GM12878 (cell line): ENCODE measurements around the gene PTH2R. TPM values are rescaled to one million over a fixed set of nuclear protein-coding genes. Genes with fewer than 3 reads are reported as not detected.

Experiments
- ATAC-seq: fragments of 200-7000 bp; cut with Tn5 transposase; 3 replicates; pipeline ENCODE4 v1.9.1; 2020; ENCODE audit warnings: mild to moderate bottlenecking, moderate library complexity
- BruUV-seq: library from RNA; stranded (reverse); fragments of 400-500 nt; replicated peaks from 2 replicates; lab custom pipeline; 2021; lab: Mats Ljungman, UMichigan
- CTCF ChIA-PET: fragments of 300-600 bp; sonication (Branson Sonifier 250); formaldehyde crosslinking; extraction: SDS; loops from one replicate; lab custom pipeline; 2021; ENCODE audit warnings: inconsistent platforms; lab: Yijun Ruan, JAX
- POLR2A ChIA-PET: fragments of 350-600 bp; formaldehyde crosslinking; extraction: SDS; loops from one replicate; lab custom pipeline; 2021; ENCODE audit warnings: inconsistent platforms; lab: Charles Lee
- RAD21 ChIA-PET: fragments of 300-600 bp; sonication (Branson Sonifier 250); formaldehyde crosslinking; loops from one replicate; lab custom pipeline; 2023; ENCODE audit warnings: antibody characterized with exemption; ENCODE audit not compliant: unreplicated experiment; lab: Charles Lee
- SMC1A ChIA-PET: fragments of 300-600 bp; sonication (Branson Sonifier 250); formaldehyde crosslinking; loops from one replicate; lab custom pipeline; 2023; ENCODE audit not compliant: unreplicated experiment, uncharacterized antibody; lab: Charles Lee
- DNase-seq: peaks from one replicate; pipeline ENCODE4 v3.0.0-alpha.2; 2011; ENCODE audit warnings: low read depth, low spot score
- FAIRE-seq: peaks from 3 replicates; lab custom pipeline; 2011; peaks lifted over from hg19 to GRCh38; lab: Jason Lieb, UNC
- H2AFZ ChIP-seq: 2 replicates; pipeline ENCODE4 v1.6.0; 2011; ENCODE audit warnings: low read depth, low read length, control low read depth; ENCODE audit not compliant: control insufficient read depth
- H3K27ac ChIP-seq: 2 replicates; pipeline ENCODE4 v1.5.1; 2011; ENCODE audit warnings: control low read depth; ENCODE audit not compliant: control insufficient read depth, insufficient read depth
- H3K27me3 ChIP-seq, 2 experiments: replicated peaks in 1 of 2; 2 replicates each; pipeline versions ENCODE4 v1.6.0 to v1.6.1; 2011; ENCODE audit warnings: low read length in 1 of 2; ENCODE audit not compliant: control insufficient read depth in 2 of 2, insufficient read depth in 2 of 2
- H3K36me3 ChIP-seq, 2 experiments: 2 replicates each; pipeline ENCODE4 v1.5.1; 2011; ENCODE audit warnings: low read length in 1 of 2; ENCODE audit not compliant: control insufficient read depth in 2 of 2, insufficient read depth in 2 of 2
- H3K4me1 ChIP-seq: 2 replicates; pipeline ENCODE4 v1.6.1; 2011; ENCODE audit warnings: mild to moderate bottlenecking, low read length, moderate library complexity, mixed read lengths; ENCODE audit not compliant: control insufficient read depth, insufficient read depth
- H3K4me2 ChIP-seq: 2 replicates; pipeline ENCODE4 v1.6.0; 2011; ENCODE audit warnings: control low read depth; ENCODE audit not compliant: control insufficient read depth, insufficient read depth
- H3K4me3 ChIP-seq: fragments of 200-600 bp; sonication (generic); 2 replicates; pipeline ENCODE4 v1.5.1; 2016
- H3K79me2 ChIP-seq: 2 replicates; pipeline ENCODE4 v1.6.0; 2011; ENCODE audit warnings: low read length; ENCODE audit not compliant: control insufficient read depth, insufficient read depth
- H3K9ac ChIP-seq: 2 replicates; pipeline ENCODE4 v1.8.0; 2011; ENCODE audit warnings: low read length, control low read depth, mixed read lengths; ENCODE audit not compliant: control insufficient read depth, insufficient read depth
- H3K9me3 ChIP-seq: replicated peaks from 3 replicates; pipeline ENCODE4 v1.5.1; 2011; ENCODE audit warnings: mild to moderate bottlenecking, low read length; ENCODE audit not compliant: control insufficient read depth, insufficient read depth
- H4K20me1 ChIP-seq: 2 replicates; pipeline ENCODE4 v1.6.0; 2011; ENCODE audit not compliant: control insufficient read depth, insufficient read depth
- BMI1 ChIP-seq: fragments of 450-650 bp; IDR thresholded peaks from 2 replicates; pipeline ENCODE4 v1.6.1; 2016; ENCODE audit warnings: mild to moderate bottlenecking, moderate library complexity, borderline replicate concordance
- ESRRA ChIP-seq: IDR thresholded peaks from 2 replicates; pipeline ENCODE4 v1.6.1; 2012; ENCODE audit warnings: mild to moderate bottlenecking, low read length, improper control_type of control experiment
- FOXK2 ChIP-seq: fragments of 450-650 bp; IDR thresholded peaks from 2 replicates; pipeline ENCODE4 v1.6.1; 2017; ENCODE audit warnings: mild to moderate bottlenecking, moderate library complexity
- MTA3 ChIP-seq: IDR thresholded peaks from 2 replicates; pipeline ENCODE4 v1.6.1; 2012; ENCODE audit warnings: low read length, inconsistent platforms, borderline replicate concordance
- MXI1 ChIP-seq: fragments of 150-350 bp; IDR thresholded peaks from 2 replicates; pipeline ENCODE4 v1.6.1; 2011; ENCODE audit warnings: low read depth, mild to moderate bottlenecking, inconsistent platforms, low read length, improper control_type of control experiment
- MYB ChIP-seq: fragments of 150-350 bp; IDR thresholded peaks from 2 replicates; pipeline ENCODE4 v1.6.1; 2014; ENCODE audit warnings: mild to moderate bottlenecking, low read depth, low read length, borderline replicate concordance
- MYC ChIP-seq: IDR thresholded peaks from 2 replicates; pipeline ENCODE4 v1.6.1; 2011; ENCODE audit warnings: mild to moderate bottlenecking, low read length, moderate library complexity, inconsistent platforms; ENCODE audit not compliant: insufficient read depth, insufficient replicate concordance, insufficient read length, severe bottlenecking
- NFIC ChIP-seq: IDR thresholded peaks from 2 replicates; pipeline ENCODE4 v1.6.1; 2012; ENCODE audit warnings: low read depth, mild to moderate bottlenecking, inconsistent platforms, low read length, moderate library complexity
- NFXL1 ChIP-seq: fragments of 450-650 bp; IDR thresholded peaks from 2 replicates; pipeline ENCODE4 v1.6.1; 2017; ENCODE audit warnings: antibody characterized with exemption, mild to moderate bottlenecking, borderline replicate concordance
- RAD21 ChIP-seq: IDR thresholded peaks from 2 replicates; pipeline ENCODE4 v1.6.1; 2011; ENCODE audit warnings: mild to moderate bottlenecking, low read depth, low read length, moderate library complexity; ENCODE audit not compliant: insufficient read depth
- RELA ChIP-seq: fragments of 450-650 bp; IDR thresholded peaks from 2 replicates; pipeline ENCODE4 v1.8.0; 2014; ENCODE audit warnings: borderline replicate concordance; ENCODE audit not compliant: partially characterized antibody
- SIX5 ChIP-seq: IDR thresholded peaks from 2 replicates; pipeline ENCODE4 v1.6.1; 2011; ENCODE audit warnings: mild to moderate bottlenecking, low read depth, low read length, moderate library complexity; ENCODE audit not compliant: severe bottlenecking
- SMC3 ChIP-seq: IDR thresholded peaks from 2 replicates; pipeline ENCODE4 v1.6.1; 2011; ENCODE audit warnings: low read length, improper control_type of control experiment, borderline replicate concordance
- SUZ12 ChIP-seq: fragments of 200-600 bp; sonication (generic); IDR thresholded peaks from one replicate; pipeline ENCODE4 v1.6.1; 2018; ENCODE audit warnings: antibody characterized with exemption, mild to moderate bottlenecking; ENCODE audit not compliant: unreplicated experiment
- ZNF622 ChIP-seq: fragments of 450-650 bp; IDR thresholded peaks from 2 replicates; pipeline ENCODE4 v1.6.1; 2017; ENCODE audit warnings: mild to moderate bottlenecking, inconsistent platforms
- WGBS: methylation state at CpG from one replicate; pipeline ENCODE4 v1.1.6; 2016; ENCODE audit warnings: low lambda C conversion rate; ENCODE audit not compliant: insufficient replicate concordance, insufficient coverage; ENCODE audit errors: missing lambda C conversion rate; 5-methylcytosine and 5-hydroxymethylcytosine counted together
- in situ Hi-C: fragments of 300-500 bp; cut with MboI; formaldehyde crosslinking; loops from 9 replicates; pipeline ENCODE4 v1.14.3; 2018; ENCODE audit warnings: mixed read lengths
- intact Hi-C: fragments of 100-400 bp; cut with micrococcal nuclease; formaldehyde crosslinking; loops from one replicate; pipeline ENCODE4 v1.14.2; 2022; ENCODE audit not compliant: unreplicated experiment
- polyA plus RNA-seq, 11 experiments: library from polyadenylated mRNA; depleted of rRNA in 4 of 11; unstranded in 6 of 11; stranded (reverse) in 5 of 11; fragments of >200 nt; fragmentation: Nextera tagmentation in 4 of 11; fragmentation: Illumina TruSeq in 1 of 11; extraction: Ambion mirVana in 4 of 11; extraction: Trizol in 1 of 11; gene quantifications; 1 replicate in 1 of 11; 2 replicates in 10 of 11; pipeline versions ENCODE4 v1.2.1 to v1.2.3, GENCODE V29; 2011 to 2016; ENCODE audit warnings: inconsistent platforms in 2 of 11, missing spikeins in 2 of 11, low read depth in 1 of 11
- total RNA-seq, 4 experiments: library from RNA; depleted of rRNA in 3 of 4; stranded (reverse); fragments of >200 nt in 3 of 4; fragmentation: Illumina TruSeq in 1 of 4; extraction: Trizol in 1 of 4; gene quantifications; 2 replicates each; pipeline versions ENCODE4 v1.2.1 to v1.2.3, GENCODE V29; 2013 to 2021
- TF ChIP-seq, protein P1 (sequence below): fragments of 450-650 bp; conservative IDR thresholded peaks from 2 replicates; pipeline ENCODE4 v1.6.1; 2017; ENCODE audit warnings: mild to moderate bottlenecking, moderate library complexity
- TF ChIP-seq, protein P2 (sequence below): fragments of 450-650 bp; IDR thresholded peaks from 2 replicates; pipeline ENCODE4 v1.6.1; 2017; ENCODE audit warnings: mild to moderate bottlenecking

The PTH2R gene
- total and polyA plus RNA-seq, 10 of the 15 experiments (the other 5 are each of a cell fraction or from before 2014, with no cell fraction given): 0.01 to 0.06 (median 0.03) TPM; not detected in 7

DNA sequence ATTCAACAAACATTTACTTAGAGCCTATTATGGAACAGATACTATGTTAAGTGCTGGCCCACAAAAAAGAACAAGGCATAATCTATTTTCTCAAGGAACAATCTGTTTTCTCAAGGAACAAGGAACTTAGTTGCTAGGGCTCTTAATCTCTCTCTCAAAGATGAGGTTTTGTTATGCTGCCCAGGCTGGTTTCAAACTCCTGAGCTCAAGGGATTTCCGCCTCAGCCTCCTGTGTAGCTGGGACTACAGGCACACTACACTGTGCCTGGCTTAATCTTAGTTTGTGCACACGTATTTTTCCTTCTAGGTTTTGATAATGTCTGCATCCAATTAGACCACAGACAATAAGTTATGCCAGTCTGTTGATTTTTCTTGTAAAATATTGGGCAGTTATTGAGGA lies 89.5 kb downstream of the PTH2R start:
- TF ChIP-seq ZNF622 (no peak), MYC (no peak), MYB (no peak), MXI1 (no peak), RAD21 (no peak), BMI1 (no peak), ESRRA (no peak), NFIC (no peak), RELA (no peak), NFXL1 (no peak), SUZ12 (no peak), SMC3 (no peak), FOXK2 (no peak), SIX5 (no peak), MTA3 (no peak)
- TF ChIP-seq, protein P1, sequence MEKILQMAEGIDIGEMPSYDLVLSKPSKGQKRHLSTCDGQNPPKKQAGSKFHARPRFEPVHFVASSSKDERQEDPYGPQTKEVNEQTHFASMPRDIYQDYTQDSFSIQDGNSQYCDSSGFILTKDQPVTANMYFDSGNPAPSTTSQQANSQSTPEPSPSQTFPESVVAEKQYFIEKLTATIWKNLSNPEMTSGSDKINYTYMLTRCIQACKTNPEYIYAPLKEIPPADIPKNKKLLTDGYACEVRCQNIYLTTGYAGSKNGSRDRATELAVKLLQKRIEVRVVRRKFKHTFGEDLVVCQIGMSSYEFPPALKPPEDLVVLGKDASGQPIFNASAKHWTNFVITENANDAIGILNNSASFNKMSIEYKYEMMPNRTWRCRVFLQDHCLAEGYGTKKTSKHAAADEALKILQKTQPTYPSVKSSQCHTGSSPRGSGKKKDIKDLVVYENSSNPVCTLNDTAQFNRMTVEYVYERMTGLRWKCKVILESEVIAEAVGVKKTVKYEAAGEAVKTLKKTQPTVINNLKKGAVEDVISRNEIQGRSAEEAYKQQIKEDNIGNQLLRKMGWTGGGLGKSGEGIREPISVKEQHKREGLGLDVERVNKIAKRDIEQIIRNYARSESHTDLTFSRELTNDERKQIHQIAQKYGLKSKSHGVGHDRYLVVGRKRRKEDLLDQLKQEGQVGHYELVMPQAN: no peak
- TF ChIP-seq, protein P2, sequence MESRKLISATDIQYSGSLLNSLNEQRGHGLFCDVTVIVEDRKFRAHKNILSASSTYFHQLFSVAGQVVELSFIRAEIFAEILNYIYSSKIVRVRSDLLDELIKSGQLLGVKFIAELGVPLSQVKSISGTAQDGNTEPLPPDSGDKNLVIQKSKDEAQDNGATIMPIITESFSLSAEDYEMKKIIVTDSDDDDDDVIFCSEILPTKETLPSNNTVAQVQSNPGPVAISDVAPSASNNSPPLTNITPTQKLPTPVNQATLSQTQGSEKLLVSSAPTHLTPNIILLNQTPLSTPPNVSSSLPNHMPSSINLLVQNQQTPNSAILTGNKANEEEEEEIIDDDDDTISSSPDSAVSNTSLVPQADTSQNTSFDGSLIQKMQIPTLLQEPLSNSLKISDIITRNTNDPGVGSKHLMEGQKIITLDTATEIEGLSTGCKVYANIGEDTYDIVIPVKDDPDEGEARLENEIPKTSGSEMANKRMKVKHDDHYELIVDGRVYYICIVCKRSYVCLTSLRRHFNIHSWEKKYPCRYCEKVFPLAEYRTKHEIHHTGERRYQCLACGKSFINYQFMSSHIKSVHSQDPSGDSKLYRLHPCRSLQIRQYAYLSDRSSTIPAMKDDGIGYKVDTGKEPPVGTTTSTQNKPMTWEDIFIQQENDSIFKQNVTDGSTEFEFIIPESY: no peak
- H2AFZ ChIP-seq: no peak overlapping the region
- H3K27ac ChIP-seq: no peak overlapping the region
- H3K4me2 ChIP-seq: no peak overlapping the region
- no TSS peak for BruUV-seq
- no peaks in the 10 kb centered on the region for H4K20me1 ChIP-seq
- no peaks in the 10 kb centered on the region for H3K79me2 ChIP-seq
- H3K4me3 ChIP-seq: no peak overlapping the region
- POLR2A ChIA-PET: no interaction called here
- H3K9ac ChIP-seq: no peak overlapping the region
- no peaks in the 10 kb centered on the region for H3K4me1 ChIP-seq
- no peaks in the 10 kb centered on the region for H3K9me3 ChIP-seq
- no peaks in the 10 kb centered on the region for H3K36me3 ChIP-seq
- SMC1A ChIA-PET: interaction anchor here (1.5 kb wide), 1 partner anchor 10 kb away, joined by 4 read pairs; no protein-coding TSS in a partner anchor
- intact Hi-C loops (no loop called here), in situ Hi-C loops (no loop called here)
- CTCF ChIA-PET: interaction anchor here (1.1 kb wide), 1 partner anchor 324 kb away, joined by 3 read pairs; no protein-coding TSS in a partner anchor
- no peak for ATAC-seq
- RAD21 ChIA-PET: interaction anchor here (0.6 kb wide), 1 partner anchor 321 kb away, joined by 3 read pairs; no protein-coding TSS in a partner anchor
- FAIRE-seq: no peak
- WGBS: 46% methylated on average over 2 of the region's 2 CpGs
- no peaks in the 10 kb centered on the region; a peak in 1 of 4 replicates for H3K27me3 ChIP-seq
- DNase-seq: no peak
